Measurements from ENCODE around the gene C19orf53. TPM values are rescaled to one million over a fixed set of nuclear protein-coding genes. Genes with fewer than 3 reads are reported as not detected.
"Not testable (repeated sequence)": the region's sequence is repeated elsewhere in the genome, so short reads cannot be mapped to it uniquely, and the experiment has no call there.

Gene C19orf53
- total RNA-seq, 1 donor from 2014 or later: 89.1 TPM

GRCh38 chr19:13742756-13743155 is 31.5 kb upstream of the C19orf53 start:
- H3K4me3 Mint-ChIP-seq: no peak overlapping the region
- no peaks in the 10 kb centered on the region for H3K27me3 Mint-ChIP-seq (ENCODE audit: low read depth)
- no peaks in the 10 kb centered on the region for H3K4me1 Mint-ChIP-seq
- no peak for TF ChIP-seq CTCF (conservative IDR thresholded peaks at IDR 0.05)
- DNase-seq (ENCODE audit: low read depth, low spot score): no peak
- H3K9me3 Mint-ChIP-seq: peaks cover 3% of the 10 kb centered on the region
- no peak overlapping the region for H3K27ac Mint-ChIP-seq (ENCODE audit: unreplicated experiment)
- peaks cover 4% of the 10 kb centered on the region for H3K36me3 Mint-ChIP-seq (ENCODE audit: low read depth)

- TF ChIP-seq CTCF (conservative IDR thresholded peaks at IDR 0.05): no peak
- H3K36me3 Mint-ChIP-seq (ENCODE audit: low read depth): peaks cover 4% of the 10 kb centered on the region
- H3K9me3 Mint-ChIP-seq: peaks cover 3% of the 10 kb centered on the region
- H3K4me3 Mint-ChIP-seq: no peak overlapping the region
- no peaks in the 10 kb centered on the region for H3K27me3 Mint-ChIP-seq (ENCODE audit: low read depth)
- H3K4me1 Mint-ChIP-seq: peaks cover 11% of the 10 kb centered on the region
- no peak for DNase-seq (ENCODE audit: low read depth, low spot score)
- H3K27ac Mint-ChIP-seq (ENCODE audit: unreplicated experiment): no peak overlapping the region
Measured at GRCh38 chr19:13744174-13744573, 30.1 kb upstream of the C19orf53 start.

- TF ChIP-seq CTCF (conservative IDR thresholded peaks at IDR 0.05): no peak
- Mint-ChIP-seq H3K4me3 (peak overlapping the region; percentile 94), H3K27me3 (ENCODE audit: low read depth) (no peaks in the 10 kb centered on the region), H3K27ac (ENCODE audit: unreplicated experiment) (no peak overlapping the region), H3K4me1 (peaks cover 15% of the 10 kb centered on the region), H3K36me3 (ENCODE audit: low read depth) (no peaks in the 10 kb centered on the region), H3K9me3 (peaks cover 3% of the 10 kb centered on the region)
- DNase-seq (ENCODE audit: low read depth, low spot score): no peak
Measured at GRCh38 chr19:13747098-13747453, 27.2 kb upstream of the C19orf53 start.

GRCh38 chr19:13748169-13748828 is 26.0 kb upstream of the C19orf53 start:
- no peaks in the 10 kb centered on the region for H3K27me3 Mint-ChIP-seq (ENCODE audit: low read depth)
- peak overlapping the region; percentile 94 for H3K4me3 Mint-ChIP-seq
- peaks cover 15% of the 10 kb centered on the region for H3K4me1 Mint-ChIP-seq
- DNase-seq (ENCODE audit: low read depth, low spot score): no peak
- no peaks in the 10 kb centered on the region for H3K36me3 Mint-ChIP-seq (ENCODE audit: low read depth)
- peaks cover 3% of the 10 kb centered on the region for H3K9me3 Mint-ChIP-seq
- no peak for TF ChIP-seq CTCF (conservative IDR thresholded peaks at IDR 0.05)
- H3K27ac Mint-ChIP-seq (ENCODE audit: unreplicated experiment): peak overlapping the region; percentile 86

GRCh38 chr19:13751436-13751835 is 22.8 kb upstream of the C19orf53 start:
- Mint-ChIP-seq H3K9me3 (peaks cover 3% of the 10 kb centered on the region), H3K27ac (ENCODE audit: unreplicated experiment) (no peak overlapping the region), H3K4me1 (peaks cover 15% of the 10 kb centered on the region), H3K36me3 (ENCODE audit: low read depth) (peaks cover 5% of the 10 kb centered on the region), H3K27me3 (ENCODE audit: low read depth) (no peaks in the 10 kb centered on the region), H3K4me3 (no peak overlapping the region)
- no peak for TF ChIP-seq CTCF (conservative IDR thresholded peaks at IDR 0.05)
- no peak for DNase-seq (ENCODE audit: low read depth, low spot score)

- not testable (repeated sequence) for H3K4me3 Mint-ChIP-seq; H3K27ac Mint-ChIP-seq (ENCODE audit: unreplicated experiment); DNase-seq (ENCODE audit: low read depth, low spot score); H3K4me1 Mint-ChIP-seq; H3K27me3 Mint-ChIP-seq (ENCODE audit: low read depth); H3K9me3 Mint-ChIP-seq
- H3K36me3 Mint-ChIP-seq (ENCODE audit: low read depth): peaks cover 13% of the 10 kb centered on the region
Measured at GRCh38 chr19:13753622-13754021, 20.6 kb upstream of the C19orf53 start.
